ENCODE measurements around the gene CASZ1. TPM values are rescaled to one million over a fixed set of nuclear protein-coding genes. Genes with fewer than 3 reads are reported as not detected.

The CASZ1 gene
- total RNA-seq, 6 donors from 2014 or later = 39.7 to 112 (median 60.8) TPM

DNA sequence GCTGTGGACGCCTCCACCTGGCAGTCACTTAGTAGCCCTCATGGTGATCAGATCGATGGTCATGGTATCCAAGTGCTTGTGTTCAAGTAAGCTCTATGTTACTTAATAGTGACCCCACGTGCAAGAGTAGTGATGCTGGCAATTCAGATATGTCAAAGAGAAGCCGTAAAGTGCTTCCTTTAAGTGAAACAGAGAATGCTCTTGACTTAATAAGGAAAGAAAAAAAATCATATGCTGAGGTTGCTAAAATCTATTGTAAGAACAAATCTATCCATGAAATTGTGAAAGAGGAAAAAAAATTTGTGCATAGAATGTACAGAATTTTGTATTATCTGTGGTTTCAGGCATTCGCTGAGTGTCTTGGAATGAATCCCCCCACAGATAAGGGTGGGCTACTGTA lies 207.8 kb downstream of the CASZ1 start:
- TF ChIP-seq EP300 (IDR thresholded peaks at IDR 0.05) (no peak), POLR2AphosphoS5 (IDR thresholded peaks at IDR 0.05) (no peak), POLR2A (IDR thresholded peaks at IDR 0.05) (no peak)
- TF ChIP-seq, protein P1, sequence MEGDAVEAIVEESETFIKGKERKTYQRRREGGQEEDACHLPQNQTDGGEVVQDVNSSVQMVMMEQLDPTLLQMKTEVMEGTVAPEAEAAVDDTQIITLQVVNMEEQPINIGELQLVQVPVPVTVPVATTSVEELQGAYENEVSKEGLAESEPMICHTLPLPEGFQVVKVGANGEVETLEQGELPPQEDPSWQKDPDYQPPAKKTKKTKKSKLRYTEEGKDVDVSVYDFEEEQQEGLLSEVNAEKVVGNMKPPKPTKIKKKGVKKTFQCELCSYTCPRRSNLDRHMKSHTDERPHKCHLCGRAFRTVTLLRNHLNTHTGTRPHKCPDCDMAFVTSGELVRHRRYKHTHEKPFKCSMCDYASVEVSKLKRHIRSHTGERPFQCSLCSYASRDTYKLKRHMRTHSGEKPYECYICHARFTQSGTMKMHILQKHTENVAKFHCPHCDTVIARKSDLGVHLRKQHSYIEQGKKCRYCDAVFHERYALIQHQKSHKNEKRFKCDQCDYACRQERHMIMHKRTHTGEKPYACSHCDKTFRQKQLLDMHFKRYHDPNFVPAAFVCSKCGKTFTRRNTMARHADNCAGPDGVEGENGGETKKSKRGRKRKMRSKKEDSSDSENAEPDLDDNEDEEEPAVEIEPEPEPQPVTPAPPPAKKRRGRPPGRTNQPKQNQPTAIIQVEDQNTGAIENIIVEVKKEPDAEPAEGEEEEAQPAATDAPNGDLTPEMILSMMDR (IDR thresholded peaks at IDR 0.05) = no peak
- no peaks in the 10 kb centered on the region for H3K36me3 ChIP-seq
- H3K4me1 ChIP-seq = peaks cover 0 to 12% (median 10%) of the 10 kb centered on the region in 4 donors
- H3K4me3 ChIP-seq = no peak overlapping the region
- no peak overlapping the region for H3K27ac ChIP-seq
- 82 to 96% methylated on average over 5 of the region's 5 CpGs for whole genome bisulfite sequencing, 2 donors
- no peak for DNase-seq
- H3K9me3 ChIP-seq = no peaks in the 10 kb centered on the region
- ATAC-seq (ENCODE audit: low FRiP score in 2 of 2) = no peak
- H3K27me3 ChIP-seq = no peaks in the 10 kb centered on the region

Small RNA genes lying within 50 kb of the gene (small RNA-seq; reads per million reads assigned to genes)
- 0 reads per million in 4 donors for gene RN7SL614P

Other genes with a start within 250 kb of the CASZ1 start
- 100 to 1,000 TPM; 108 to 388 (median 138) TPM for gene TARDBP, start 216.0 kb upstream of the CASZ1 start, total RNA-seq